Activated T-helper 2 cell treated with anti-CD3 and anti-CD28 coated beads, Interferon-gamma antibody, Interleukin-2, Interleukin-4, amounts not matched to agents 10 μg/mL and 5 μg/mL and 100 μg/mL, durations not matched to agents 14 hours and 24 hours and 36 hours (primary cell): ENCODE measurements around the gene REG4. TPM values are rescaled to one million over a fixed set of nuclear protein-coding genes. Genes with fewer than 3 reads are reported as not detected.

Source experiments
- DNase-seq: peaks from one replicate; pipeline ENCODE4 v3.0.0; 2021; ENCODE audit warnings: low spot score
- H3K27ac Mint-ChIP-seq: one replicate; pipeline ENCODE4 v1.8.0; 2021; ENCODE audit warnings: mixed read lengths
- H3K27me3 Mint-ChIP-seq: one replicate; pipeline ENCODE4 v1.8.0; 2021; ENCODE audit warnings: low read depth, mixed read lengths
- H3K36me3 Mint-ChIP-seq: one replicate; pipeline ENCODE4 v1.8.0; 2021; ENCODE audit warnings: low read depth, mixed read lengths
- H3K4me1 Mint-ChIP-seq: one replicate; pipeline ENCODE4 v1.8.0; 2021; ENCODE audit warnings: low read depth, mixed read lengths
- H3K4me3 Mint-ChIP-seq: one replicate; pipeline ENCODE4 v1.8.0; 2021; ENCODE audit warnings: low read depth, mild to moderate bottlenecking, moderate library complexity, mixed read lengths
- H3K9me3 Mint-ChIP-seq: one replicate; pipeline ENCODE4 v1.8.0; 2021; ENCODE audit warnings: mixed read lengths
- intact Hi-C: fragments of 100-400 bp; cut with micrococcal nuclease; formaldehyde crosslinking; loops from one replicate; pipeline ENCODE4 v1.15.1; 2023
- total RNA-seq: library from RNA; stranded (reverse); gene quantifications from 2 replicates; pipeline ENCODE4 v1.2.3, GENCODE V29; 2022

The REG4 gene
- total RNA-seq, 1 donor from 2014 or later, result not detected

GRCh38 chr1:119771016-119771415 is 40.2 kb downstream of the REG4 start:
- intact Hi-C loops, result no loop called here
- Mint-ChIP-seq H3K36me3 (no peaks in the 10 kb centered on the region), H3K9me3 (no peaks in the 10 kb centered on the region), H3K4me1 (no peaks in the 10 kb centered on the region), H3K27me3 (peaks cover 35% of the 10 kb centered on the region), H3K27ac (no peak overlapping the region), H3K4me3 (no peak overlapping the region)
- DNase-seq, result no peak

GRCh38 chr1:119768778-119769177 is 42.5 kb downstream of the REG4 start, which contains the start of gene HMGCS2:
Gene HMGCS2, minus strand, starts transcription at chr1:119768905. Its CDS starts 61 bp downstream, at chr1:119768844.
- Mint-ChIP-seq H3K36me3 (no peaks in the 10 kb centered on the region), H3K27me3 (peaks cover 47% of the 10 kb centered on the region), H3K4me3 (no peak within 1 kb of the TSS), H3K4me1 (no peaks in the 10 kb centered on the region), H3K9me3 (no peaks in the 10 kb centered on the region), H3K27ac (no peak within 1 kb of the TSS)
- no peak for DNase-seq
- intact Hi-C loops, result no loop called here

GRCh38 chr1:119767486-119767885 is 43.8 kb downstream of the REG4 start:
- H3K4me3 Mint-ChIP-seq, result no peak overlapping the region
- H3K27me3 Mint-ChIP-seq, result peaks cover 49% of the 10 kb centered on the region
- H3K4me1 Mint-ChIP-seq, result no peaks in the 10 kb centered on the region
- intact Hi-C loops, result no loop called here
- DNase-seq, result no peak
- H3K36me3 Mint-ChIP-seq, result no peaks in the 10 kb centered on the region
- no peak overlapping the region for H3K27ac Mint-ChIP-seq
- H3K9me3 Mint-ChIP-seq, result no peaks in the 10 kb centered on the region

GRCh38 chr1:119766374-119766794 is 44.9 kb downstream of the REG4 start:
- no peaks in the 10 kb centered on the region for H3K9me3 Mint-ChIP-seq
- H3K4me1 Mint-ChIP-seq, result no peaks in the 10 kb centered on the region
- H3K4me3 Mint-ChIP-seq, result no peak overlapping the region
- peaks cover 52% of the 10 kb centered on the region for H3K27me3 Mint-ChIP-seq
- no peak overlapping the region for H3K27ac Mint-ChIP-seq
- intact Hi-C loops, result no loop called here
- no peaks in the 10 kb centered on the region for H3K36me3 Mint-ChIP-seq
- DNase-seq, result no peak

- intact Hi-C loops, result no loop called here
- DNase-seq, result no peak
- peaks cover 60% of the 10 kb centered on the region for H3K27me3 Mint-ChIP-seq
- H3K27ac Mint-ChIP-seq, result no peak overlapping the region
- H3K36me3 Mint-ChIP-seq, result no peaks in the 10 kb centered on the region
- no peak overlapping the region for H3K4me3 Mint-ChIP-seq
- H3K4me1 Mint-ChIP-seq, result no peaks in the 10 kb centered on the region
- no peaks in the 10 kb centered on the region for H3K9me3 Mint-ChIP-seq
These were observed 47.0 kb downstream of the REG4 start for GRCh38 chr1:119764220-119764619.

GRCh38 chr1:119762953-119763352 is 48.3 kb downstream of the REG4 start:
- Mint-ChIP-seq H3K4me3 (no peak overlapping the region), H3K36me3 (no peaks in the 10 kb centered on the region), H3K9me3 (no peaks in the 10 kb centered on the region), H3K4me1 (no peaks in the 10 kb centered on the region), H3K27ac (no peak overlapping the region), H3K27me3 (peaks cover 52% of the 10 kb centered on the region)
- no peak for DNase-seq
- intact Hi-C loops, result no loop called here

GRCh38 chr1:119762409-119762808 is 48.9 kb downstream of the REG4 start:
- Mint-ChIP-seq H3K4me1 (no peaks in the 10 kb centered on the region), H3K9me3 (no peaks in the 10 kb centered on the region), H3K27me3 (peaks cover 56% of the 10 kb centered on the region), H3K4me3 (no peak overlapping the region), H3K27ac (no peak overlapping the region), H3K36me3 (no peaks in the 10 kb centered on the region)
- intact Hi-C loops, result no loop called here
- DNase-seq, result no peak

GRCh38 chr1:119758584-119758983 is 52.7 kb downstream of the REG4 start:
- no peak overlapping the region for H3K4me3 Mint-ChIP-seq
- intact Hi-C loops, result no loop called here

GRCh38 chr1:119752592-119752991 is 58.7 kb downstream of the REG4 start:
- H3K4me3 Mint-ChIP-seq, result no peak overlapping the region
- H3K9me3 Mint-ChIP-seq, result no peaks in the 10 kb centered on the region
- intact Hi-C loops, result no loop called here
- peaks cover 50% of the 10 kb centered on the region for H3K27me3 Mint-ChIP-seq
- H3K27ac Mint-ChIP-seq, result no peak overlapping the region
- no peaks in the 10 kb centered on the region for H3K36me3 Mint-ChIP-seq
- H3K4me1 Mint-ChIP-seq, result peaks cover 5% of the 10 kb centered on the region
- DNase-seq, result no peak

More at GRCh38 chr1:119758584-119758983, 52.7 kb downstream of the REG4 start:
- Mint-ChIP-seq H3K27ac (no peak overlapping the region), H3K4me1 (no peaks in the 10 kb centered on the region), H3K36me3 (no peaks in the 10 kb centered on the region), H3K27me3 (peaks cover 45% of the 10 kb centered on the region), H3K9me3 (no peaks in the 10 kb centered on the region)
- no peak for DNase-seq

GRCh38 chr1:119748040-119748439 is 63.2 kb downstream of the REG4 start:
- Mint-ChIP-seq H3K4me3 (no peak overlapping the region), H3K27ac (no peak overlapping the region), H3K4me1 (peaks cover 14% of the 10 kb centered on the region), H3K9me3 (no peaks in the 10 kb centered on the region), H3K36me3 (peaks cover 8% of the 10 kb centered on the region), H3K27me3 (peaks cover 27% of the 10 kb centered on the region)
- DNase-seq, result no peak
- intact Hi-C loops, result no loop called here

- Mint-ChIP-seq H3K27me3 (peaks cover 26% of the 10 kb centered on the region), H3K9me3 (no peaks in the 10 kb centered on the region), H3K4me3 (no peak overlapping the region), H3K4me1 (peaks cover 12% of the 10 kb centered on the region), H3K27ac (no peak overlapping the region), H3K36me3 (peaks cover 8% of the 10 kb centered on the region)
- intact Hi-C loops, result no loop called here
- no peak for DNase-seq
These were observed 63.8 kb downstream of the REG4 start for GRCh38 chr1:119747451-119747850.

GRCh38 chr1:119745034-119745433 is 66.2 kb downstream of the REG4 start:
- no peak overlapping the region for H3K4me3 Mint-ChIP-seq
- intact Hi-C loops, result no loop called here
- peaks cover 8% of the 10 kb centered on the region for H3K27me3 Mint-ChIP-seq
- peaks cover 10% of the 10 kb centered on the region for H3K4me1 Mint-ChIP-seq
- no peak overlapping the region for H3K27ac Mint-ChIP-seq
- DNase-seq, result no peak
- no peaks in the 10 kb centered on the region for H3K9me3 Mint-ChIP-seq
- peaks cover 18% of the 10 kb centered on the region for H3K36me3 Mint-ChIP-seq

GRCh38 chr1:119744598-119744942 is 66.7 kb downstream of the REG4 start:
- Mint-ChIP-seq H3K9me3 (no peaks in the 10 kb centered on the region), H3K27ac (no peak overlapping the region), H3K4me3 (no peak overlapping the region), H3K4me1 (peaks cover 10% of the 10 kb centered on the region), H3K36me3 (peaks cover 18% of the 10 kb centered on the region), H3K27me3 (peaks cover 4% of the 10 kb centered on the region)
- intact Hi-C loops, result no loop called here
- DNase-seq, result no peak
